ENCODE measurements around the gene CYCS.
"Not testable (repeated sequence)": the region's sequence is repeated elsewhere in the genome, so short reads cannot be mapped to it uniquely, and the experiment has no call there.

Gene CYCS

GRCh38 chr7:25125137-25125946, at the start of gene CYCS:
Gene CYCS (minus strand): TSS chr7:25125260. CDS start chr7:25124119, 1,141 bp downstream.
- H3K9ac ChIP-seq (ENCODE audit: low read depth, low read length), result peak within 1 kb of the TSS; percentile 94
- H3K4me1 ChIP-seq (ENCODE audit: control insufficient read depth, insufficient read depth, low read length), result no peaks in the 10 kb centered on the region
- H3K27me3 ChIP-seq (ENCODE audit: control insufficient read depth, insufficient read depth, low read length), result peaks cover 3% of the 10 kb centered on the region
- peak within 1 kb of the TSS; percentile 91 for H3K4me3 ChIP-seq (ENCODE audit: low read depth, low read length)
- H3K9me3 ChIP-seq (ENCODE audit: control insufficient read depth, insufficient read depth, low read length), result no peaks in the 10 kb centered on the region
- peaks cover 8% of the 10 kb centered on the region for H3K36me3 ChIP-seq (ENCODE audit: control insufficient read depth, insufficient read depth, low read length)

GRCh38 chr7:25173184-25173583, 48.1 kb upstream of the CYCS start:
- peaks cover 21% of the 10 kb centered on the region for H3K4me1 ChIP-seq (ENCODE audit: control insufficient read depth, insufficient read depth, low read length)
- H3K36me3 ChIP-seq (ENCODE audit: control insufficient read depth, insufficient read depth, low read length), result no peaks in the 10 kb centered on the region
- no peaks in the 10 kb centered on the region for H3K27me3 ChIP-seq (ENCODE audit: control insufficient read depth, insufficient read depth, low read length)
- H3K4me3 ChIP-seq (ENCODE audit: low read depth, low read length), result no peak overlapping the region
- no peaks in the 10 kb centered on the region for H3K9me3 ChIP-seq (ENCODE audit: control insufficient read depth, insufficient read depth, low read length)
- no peak overlapping the region for H3K9ac ChIP-seq (ENCODE audit: low read depth, low read length)

GRCh38 chr7:25171516-25171915, 46.5 kb upstream of the CYCS start:
- Histone ChIP-seq H3K9ac (ENCODE audit: low read depth, low read length) (no peak overlapping the region), H3K9me3 (ENCODE audit: control insufficient read depth, insufficient read depth, low read length) (no peaks in the 10 kb centered on the region), H3K4me1 (ENCODE audit: control insufficient read depth, insufficient read depth, low read length) (peaks cover 21% of the 10 kb centered on the region), H3K27me3 (ENCODE audit: control insufficient read depth, insufficient read depth, low read length) (no peaks in the 10 kb centered on the region), H3K36me3 (ENCODE audit: control insufficient read depth, insufficient read depth, low read length) (no peaks in the 10 kb centered on the region), H3K4me3 (ENCODE audit: low read depth, low read length) (no peak overlapping the region)

GRCh38 chr7:25171071-25171470, 46.0 kb upstream of the CYCS start:
- H3K4me1 ChIP-seq (ENCODE audit: control insufficient read depth, insufficient read depth, low read length), result peaks cover 21% of the 10 kb centered on the region
- no peaks in the 10 kb centered on the region for H3K9me3 ChIP-seq (ENCODE audit: control insufficient read depth, insufficient read depth, low read length)
- no peak overlapping the region for H3K4me3 ChIP-seq (ENCODE audit: low read depth, low read length)
- H3K36me3 ChIP-seq (ENCODE audit: control insufficient read depth, insufficient read depth, low read length), result no peaks in the 10 kb centered on the region
- H3K27me3 ChIP-seq (ENCODE audit: control insufficient read depth, insufficient read depth, low read length), result no peaks in the 10 kb centered on the region
- no peak overlapping the region for H3K9ac ChIP-seq (ENCODE audit: low read depth, low read length)

GRCh38 chr7:25169683-25170082, 44.6 kb upstream of the CYCS start:
- no peaks in the 10 kb centered on the region for H3K36me3 ChIP-seq (ENCODE audit: control insufficient read depth, insufficient read depth, low read length)
- no peaks in the 10 kb centered on the region for H3K9me3 ChIP-seq (ENCODE audit: control insufficient read depth, insufficient read depth, low read length)
- no peak overlapping the region for H3K4me3 ChIP-seq (ENCODE audit: low read depth, low read length)
- no peak overlapping the region for H3K9ac ChIP-seq (ENCODE audit: low read depth, low read length)
- no peaks in the 10 kb centered on the region for H3K27me3 ChIP-seq (ENCODE audit: control insufficient read depth, insufficient read depth, low read length)
- H3K4me1 ChIP-seq (ENCODE audit: control insufficient read depth, insufficient read depth, low read length), result peaks cover 21% of the 10 kb centered on the region

- no peaks in the 10 kb centered on the region for H3K27me3 ChIP-seq (ENCODE audit: control insufficient read depth, insufficient read depth, low read length)
- no peak overlapping the region for H3K9ac ChIP-seq (ENCODE audit: low read depth, low read length)
- peaks cover 21% of the 10 kb centered on the region for H3K4me1 ChIP-seq (ENCODE audit: control insufficient read depth, insufficient read depth, low read length)
- H3K9me3 ChIP-seq (ENCODE audit: control insufficient read depth, insufficient read depth, low read length), result no peaks in the 10 kb centered on the region
- H3K4me3 ChIP-seq (ENCODE audit: low read depth, low read length), result no peak overlapping the region
- H3K36me3 ChIP-seq (ENCODE audit: control insufficient read depth, insufficient read depth, low read length), result no peaks in the 10 kb centered on the region
Observed at GRCh38 chr7:25168145-25168544, 43.1 kb upstream of the CYCS start.

GRCh38 chr7:25167262-25167843, 42.3 kb upstream of the CYCS start:
- Histone ChIP-seq H3K36me3 (ENCODE audit: control insufficient read depth, insufficient read depth, low read length) (no peaks in the 10 kb centered on the region), H3K9ac (ENCODE audit: low read depth, low read length) (no peak overlapping the region), H3K9me3 (ENCODE audit: control insufficient read depth, insufficient read depth, low read length) (no peaks in the 10 kb centered on the region), H3K4me3 (ENCODE audit: low read depth, low read length) (no peak overlapping the region), H3K27me3 (ENCODE audit: control insufficient read depth, insufficient read depth, low read length) (no peaks in the 10 kb centered on the region), H3K4me1 (ENCODE audit: control insufficient read depth, insufficient read depth, low read length) (peaks cover 19% of the 10 kb centered on the region)

- H3K4me1 ChIP-seq (ENCODE audit: control insufficient read depth, insufficient read depth, low read length); H3K27me3 ChIP-seq (ENCODE audit: control insufficient read depth, insufficient read depth, low read length); H3K9me3 ChIP-seq (ENCODE audit: control insufficient read depth, insufficient read depth, low read length); H3K9ac ChIP-seq (ENCODE audit: low read depth, low read length); H3K36me3 ChIP-seq (ENCODE audit: control insufficient read depth, insufficient read depth, low read length); H3K4me3 ChIP-seq (ENCODE audit: low read depth, low read length): not testable (repeated sequence)
Observed at GRCh38 chr7:25159983-25160596, 35.0 kb upstream of the CYCS start.

GRCh38 chr7:25158966-25159365, 33.9 kb upstream of the CYCS start:
- Histone ChIP-seq H3K27me3 (ENCODE audit: control insufficient read depth, insufficient read depth, low read length) (no peaks in the 10 kb centered on the region), H3K9me3 (ENCODE audit: control insufficient read depth, insufficient read depth, low read length) (no peaks in the 10 kb centered on the region), H3K36me3 (ENCODE audit: control insufficient read depth, insufficient read depth, low read length) (no peaks in the 10 kb centered on the region), H3K4me1 (ENCODE audit: control insufficient read depth, insufficient read depth, low read length) (no peaks in the 10 kb centered on the region), H3K9ac (ENCODE audit: low read depth, low read length) (no peak overlapping the region), H3K4me3 (ENCODE audit: low read depth, low read length) (no peak overlapping the region)

GRCh38 chr7:25151773-25152172, 26.7 kb upstream of the CYCS start:
- Histone ChIP-seq H3K27me3 (ENCODE audit: control insufficient read depth, insufficient read depth, low read length) (no peaks in the 10 kb centered on the region), H3K4me3 (ENCODE audit: low read depth, low read length) (no peak overlapping the region), H3K4me1 (ENCODE audit: control insufficient read depth, insufficient read depth, low read length) (peaks cover 9% of the 10 kb centered on the region), H3K36me3 (ENCODE audit: control insufficient read depth, insufficient read depth, low read length) (no peaks in the 10 kb centered on the region), H3K9me3 (ENCODE audit: control insufficient read depth, insufficient read depth, low read length) (no peaks in the 10 kb centered on the region), H3K9ac (ENCODE audit: low read depth, low read length) (no peak overlapping the region)

- Histone ChIP-seq H3K9me3 (ENCODE audit: control insufficient read depth, insufficient read depth, low read length) (no peaks in the 10 kb centered on the region), H3K4me3 (ENCODE audit: low read depth, low read length) (no peak overlapping the region), H3K36me3 (ENCODE audit: control insufficient read depth, insufficient read depth, low read length) (no peaks in the 10 kb centered on the region), H3K27me3 (ENCODE audit: control insufficient read depth, insufficient read depth, low read length) (no peaks in the 10 kb centered on the region), H3K9ac (ENCODE audit: low read depth, low read length) (no peak overlapping the region), H3K4me1 (ENCODE audit: control insufficient read depth, insufficient read depth, low read length) (peaks cover 9% of the 10 kb centered on the region)
Observed at GRCh38 chr7:25149836-25150235, 24.8 kb upstream of the CYCS start.

Measured in iPS-15b (cell line).